Smooth muscle cell (in vitro differentiated cells): ENCODE measurements around the gene ZBTB24. TPM values are rescaled to one million over a fixed set of nuclear protein-coding genes. Genes with fewer than 3 reads are reported as not detected.

Experiments
- DNase-seq: peaks from one replicate; lab custom pipeline; 2025; ENCODE audit not compliant: unreplicated experiment; lab: John Stamatoyannopoulos, UW
- H2AFZ ChIP-seq: fragments of 200-600 bp; sonication (generic); 2 replicates; pipeline ENCODE4 v1.6.0; 2016; ENCODE audit warnings: antibody characterized with exemption, low read depth, mild to moderate bottlenecking
- H3F3A ChIP-seq: fragments of 200-600 bp; sonication (generic); 2 replicates; pipeline ENCODE4 v1.6.0; 2017; ENCODE audit warnings: antibody characterized with exemption, low read depth
- H3K27ac ChIP-seq: fragments of 200-600 bp; sonication (generic); 2 replicates; pipeline ENCODE4 v1.5.1; 2016; ENCODE audit warnings: low read depth, mild to moderate bottlenecking
- H3K27me3 ChIP-seq: fragments of 200-600 bp; sonication (generic); 2 replicates; pipeline ENCODE4 v1.6.1; 2016; ENCODE audit warnings: low read depth, mild to moderate bottlenecking
- H3K36me3 ChIP-seq: fragments of 200-600 bp; sonication (generic); 2 replicates; pipeline ENCODE4 v1.5.1; 2016; ENCODE audit warnings: low read depth
- H3K4me1 ChIP-seq: fragments of 200-600 bp; sonication (generic); 2 replicates; pipeline ENCODE4 v1.5.1; 2016; ENCODE audit warnings: low read depth
- H3K4me2 ChIP-seq: fragments of 200-600 bp; sonication (generic); 2 replicates; pipeline ENCODE4 v1.6.0; 2016; ENCODE audit warnings: mild to moderate bottlenecking
- H3K4me3 ChIP-seq: fragments of 200-600 bp; sonication (generic); 2 replicates; pipeline ENCODE4 v1.5.1; 2016; ENCODE audit warnings: mild to moderate bottlenecking
- H3K79me2 ChIP-seq: fragments of 200-600 bp; sonication (generic); 2 replicates; pipeline ENCODE4 v1.6.0; 2016; ENCODE audit warnings: low read depth, mild to moderate bottlenecking
- H3K9ac ChIP-seq: fragments of 200-600 bp; sonication (generic); 2 replicates; pipeline ENCODE4 v1.6.0; 2016; ENCODE audit warnings: low read depth
- H3K9me3 ChIP-seq: fragments of 200-600 bp; sonication (generic); replicated peaks from 2 replicates; pipeline ENCODE4 v1.5.1; 2016; ENCODE audit warnings: low read depth
- H4K20me1 ChIP-seq: fragments of 200-600 bp; sonication (generic); 2 replicates; pipeline ENCODE4 v1.6.0; 2016; ENCODE audit warnings: low read depth
- WGBS: methylation state at CpG from one replicate; pipeline ENCODE4 v1.1.7; 2016; ENCODE audit warnings: low lambda C conversion rate; 5-methylcytosine and 5-hydroxymethylcytosine counted together
- polyA plus RNA-seq: library from polyadenylated mRNA; unstranded; fragments of >200 nt; fragmentation: Nextera tagmentation; extraction: Ambion mirVana; gene quantifications from 2 replicates; pipeline ENCODE4 v1.2.1, GENCODE V29; 2016
- total RNA-seq: library from RNA; depleted of rRNA; stranded (reverse); fragments of >200 nt; gene quantifications from 2 replicates; pipeline ENCODE4 v1.2.3, GENCODE V29; 2014
- TF ChIP-seq, protein P1 (sequence below): fragments of 200-600 bp; sonication (generic); IDR thresholded peaks from 2 replicates; pipeline ENCODE4 v1.5.1; 2017; ENCODE audit warnings: borderline replicate concordance, mild to moderate bottlenecking, antibody characterized with exemption; ENCODE audit not compliant: insufficient read depth, poor library complexity, severe bottlenecking

ZBTB24 gene
- total and polyA plus RNA-seq, 2 experiments from 2014 or later: 1.3 to 6.6 TPM

DNA sequence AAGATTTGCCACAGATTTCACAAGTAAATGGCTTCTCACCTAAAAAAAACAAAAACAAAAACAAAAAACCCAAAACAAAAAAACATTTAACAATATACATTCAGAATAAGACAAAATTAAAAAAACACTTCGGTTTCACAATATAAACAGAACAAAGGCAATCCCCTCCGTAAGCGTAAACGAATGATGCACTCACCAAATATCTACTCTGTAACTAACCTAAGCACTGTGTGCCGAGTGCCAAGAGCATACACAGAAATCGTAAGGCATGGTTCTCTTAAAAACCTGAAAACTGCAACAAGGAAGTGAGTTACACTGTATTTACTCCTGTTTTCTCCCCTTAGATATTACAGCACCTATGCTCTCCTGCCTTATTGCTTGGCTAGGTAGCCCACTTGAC lies 15.3 kb downstream of the ZBTB24 start:
- H3K4me1 ChIP-seq: no peaks in the 10 kb centered on the region
- DNase-seq: no peak
- TF ChIP-seq, protein P1, sequence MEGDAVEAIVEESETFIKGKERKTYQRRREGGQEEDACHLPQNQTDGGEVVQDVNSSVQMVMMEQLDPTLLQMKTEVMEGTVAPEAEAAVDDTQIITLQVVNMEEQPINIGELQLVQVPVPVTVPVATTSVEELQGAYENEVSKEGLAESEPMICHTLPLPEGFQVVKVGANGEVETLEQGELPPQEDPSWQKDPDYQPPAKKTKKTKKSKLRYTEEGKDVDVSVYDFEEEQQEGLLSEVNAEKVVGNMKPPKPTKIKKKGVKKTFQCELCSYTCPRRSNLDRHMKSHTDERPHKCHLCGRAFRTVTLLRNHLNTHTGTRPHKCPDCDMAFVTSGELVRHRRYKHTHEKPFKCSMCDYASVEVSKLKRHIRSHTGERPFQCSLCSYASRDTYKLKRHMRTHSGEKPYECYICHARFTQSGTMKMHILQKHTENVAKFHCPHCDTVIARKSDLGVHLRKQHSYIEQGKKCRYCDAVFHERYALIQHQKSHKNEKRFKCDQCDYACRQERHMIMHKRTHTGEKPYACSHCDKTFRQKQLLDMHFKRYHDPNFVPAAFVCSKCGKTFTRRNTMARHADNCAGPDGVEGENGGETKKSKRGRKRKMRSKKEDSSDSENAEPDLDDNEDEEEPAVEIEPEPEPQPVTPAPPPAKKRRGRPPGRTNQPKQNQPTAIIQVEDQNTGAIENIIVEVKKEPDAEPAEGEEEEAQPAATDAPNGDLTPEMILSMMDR: no peak
- H3K36me3 ChIP-seq: peaks cover 18% of the 10 kb centered on the region
- no peak overlapping the region for H3K27ac ChIP-seq
- H3F3A ChIP-seq: no peaks in the 10 kb centered on the region
- no peaks in the 10 kb centered on the region for H3K9me3 ChIP-seq
- peaks cover 10% of the 10 kb centered on the region for H3K79me2 ChIP-seq
- no peak overlapping the region for H2AFZ ChIP-seq
- no peak overlapping the region for H3K9ac ChIP-seq
- H3K4me3 ChIP-seq: no peak overlapping the region
- 94% methylated on average over 6 of the region's 6 CpGs for WGBS
- H3K27me3 ChIP-seq: no peaks in the 10 kb centered on the region
- peaks cover 5% of the 10 kb centered on the region for H4K20me1 ChIP-seq
- H3K4me2 ChIP-seq: no peak overlapping the region

DNA sequence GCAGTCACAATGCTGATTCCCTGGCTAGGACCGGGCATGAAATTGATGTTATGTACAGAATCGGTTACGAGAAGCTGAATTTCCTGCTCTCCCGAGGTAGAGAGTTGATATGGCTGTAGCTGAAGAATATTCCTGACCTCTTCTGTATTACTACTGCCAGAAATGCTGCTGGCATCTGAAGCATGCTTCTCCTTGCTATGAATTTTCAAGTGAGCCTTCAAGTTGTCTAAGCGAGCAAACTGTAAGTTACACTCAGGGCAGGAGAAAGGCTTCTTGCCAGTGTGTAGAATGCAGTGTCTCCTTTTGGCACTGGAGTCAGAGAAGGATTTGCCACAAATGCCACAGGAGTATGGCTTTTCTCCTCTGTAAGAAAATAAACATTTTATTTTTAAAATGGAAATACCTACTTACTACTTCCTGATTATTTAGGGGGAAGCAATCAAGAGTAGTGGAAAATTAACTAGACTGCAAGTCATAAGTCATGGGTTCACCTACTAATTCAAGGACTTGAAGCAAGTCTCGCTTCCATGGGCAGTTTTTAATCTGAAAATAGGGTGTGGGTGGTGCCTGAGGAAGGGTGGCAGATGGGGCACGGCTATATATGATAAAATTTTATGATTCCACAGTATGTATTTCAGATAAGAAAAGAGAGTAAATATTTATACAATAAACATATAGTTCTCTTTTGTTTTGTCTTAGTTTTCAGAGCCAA lies 16.7 kb downstream of the ZBTB24 start:
- Histone ChIP-seq H3K36me3 (peaks cover 22% of the 10 kb centered on the region), H3K4me3 (no peak overlapping the region), H3K79me2 (peaks cover 10% of the 10 kb centered on the region), H4K20me1 (peaks cover 5% of the 10 kb centered on the region), H3F3A (no peaks in the 10 kb centered on the region), H3K9ac (no peak overlapping the region), H2AFZ (no peak overlapping the region), H3K4me1 (no peaks in the 10 kb centered on the region), H3K9me3 (no peaks in the 10 kb centered on the region), H3K4me2 (no peak overlapping the region), H3K27ac (no peak overlapping the region), H3K27me3 (no peaks in the 10 kb centered on the region)
- no peak for DNase-seq
- 96% methylated on average over 7 of the region's 7 CpGs for WGBS
- TF ChIP-seq, protein P1: no peak

DNA sequence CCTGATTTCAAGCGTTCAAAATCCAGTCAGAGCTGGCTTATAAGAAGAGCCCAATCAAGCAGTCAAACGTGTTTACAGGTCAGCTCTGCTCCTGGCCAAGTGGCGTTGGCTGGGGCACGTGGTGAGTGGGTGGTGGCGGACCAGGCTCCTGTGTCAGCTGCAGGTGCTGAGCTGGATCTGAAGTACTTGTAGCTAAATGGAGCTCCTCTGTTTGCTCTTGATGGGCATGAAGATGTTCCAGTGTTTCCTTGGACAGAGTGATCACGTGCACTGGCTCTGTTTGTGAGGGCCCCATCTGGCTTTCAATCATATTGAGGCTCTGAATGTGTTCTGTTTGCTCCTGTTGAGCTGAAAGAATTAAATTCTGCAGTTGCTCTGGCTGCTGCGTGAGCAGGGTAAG lies 17.2 kb downstream of the ZBTB24 start:
- Histone ChIP-seq H3K27me3 (no peaks in the 10 kb centered on the region), H3K4me2 (no peak overlapping the region), H4K20me1 (peaks cover 5% of the 10 kb centered on the region), H3K9me3 (no peaks in the 10 kb centered on the region), H3F3A (peaks cover 5% of the 10 kb centered on the region), H3K4me1 (peaks cover under 1% of the 10 kb centered on the region), H3K27ac (no peak overlapping the region), H3K9ac (no peak overlapping the region), H2AFZ (no peak overlapping the region), H3K36me3 (peaks cover 22% of the 10 kb centered on the region), H3K4me3 (no peak overlapping the region), H3K79me2 (peaks cover 10% of the 10 kb centered on the region)
- WGBS: 95% methylated on average over 7 of the region's 7 CpGs
- DNase-seq: no peak
- TF ChIP-seq, protein P1: no peak
